HFFc6 (cell line): ENCODE measurements around the gene SLC8A1. TPM values are rescaled to one million over a fixed set of nuclear protein-coding genes. Genes with fewer than 3 reads are reported as not detected.

ENCODE experiments used
- DNase-seq: peaks from one replicate; pipeline ENCODE4 v3.0.0-alpha.2; 2018
- H3K27ac Mint-ChIP-seq: 2 replicates; pipeline ENCODE4 v1.8.0; 2020; ENCODE audit warnings: mild to moderate bottlenecking, mixed read lengths
- H3K27me3 Mint-ChIP-seq: 2 replicates; pipeline ENCODE4 v1.8.0; 2021; ENCODE audit warnings: mild to moderate bottlenecking, moderate library complexity, mixed read lengths; ENCODE audit not compliant: insufficient read depth
- H3K36me3 Mint-ChIP-seq: 2 replicates; pipeline ENCODE4 v1.8.0; 2021; ENCODE audit warnings: low read depth, mixed read lengths
- H3K4me1 Mint-ChIP-seq: 2 replicates; pipeline ENCODE4 v1.8.0; 2020; ENCODE audit warnings: low read depth, mixed read lengths
- H3K4me3 Mint-ChIP-seq: 2 replicates; pipeline ENCODE4 v1.8.0; 2020; ENCODE audit warnings: mild to moderate bottlenecking, moderate library complexity, mixed read lengths
- H3K9me3 Mint-ChIP-seq: 2 replicates; pipeline ENCODE4 v1.8.0; 2020; ENCODE audit warnings: mild to moderate bottlenecking, mixed read lengths
- CTCF ChIP-seq: fragments of 200-600 bp; sonication (generic); IDR thresholded peaks from 2 replicates; pipeline ENCODE4 v1.5.0; 2021; ENCODE audit warnings: antibody characterized with exemption, mild to moderate bottlenecking
- total RNA-seq, 6 experiments: library from RNA; stranded (reverse); fragmentation: NEBNext Ultra II Directional; extraction: Animal tissue kit (Norgen Biotek cat#: 25700); gene quantifications; 2 replicates in 1 of 6; 3 replicates in 5 of 6; pipeline ENCODE4 v1.2.3, GENCODE V29; 2021

The SLC8A1 gene
- total RNA-seq, 6 experiments from 2014 or later: 71.5 to 96.9 (median 92.2) TPM

- peaks cover 86% of the 10 kb centered on the region for H3K36me3 Mint-ChIP-seq
- DNase-seq: no peak
- no peak for TF ChIP-seq CTCF
- no peak overlapping the region for H3K4me3 Mint-ChIP-seq
- H3K9me3 Mint-ChIP-seq: no peaks in the 10 kb centered on the region
- H3K27me3 Mint-ChIP-seq: peaks cover 10% of the 10 kb centered on the region; the same call in 1 of the 2 replicates
- no peak overlapping the region for H3K27ac Mint-ChIP-seq
- peaks cover 17% of the 10 kb centered on the region for H3K4me1 Mint-ChIP-seq
Observed at GRCh38 chr2:40160751-40161218, 291.1 kb downstream of the SLC8A1 start.

GRCh38 chr2:40159333-40159732 lies 292.6 kb downstream of the SLC8A1 start:
- no peak overlapping the region for H3K4me3 Mint-ChIP-seq
- no peaks in the 10 kb centered on the region for H3K9me3 Mint-ChIP-seq
- peaks cover 9% of the 10 kb centered on the region for H3K4me1 Mint-ChIP-seq
- H3K27ac Mint-ChIP-seq: no peak overlapping the region
- H3K27me3 Mint-ChIP-seq: peaks cover 8% of the 10 kb centered on the region; the same call in 1 of the 2 replicates
- no peak for TF ChIP-seq CTCF
- peaks cover 76% of the 10 kb centered on the region for H3K36me3 Mint-ChIP-seq
- no peak for DNase-seq

DNA sequence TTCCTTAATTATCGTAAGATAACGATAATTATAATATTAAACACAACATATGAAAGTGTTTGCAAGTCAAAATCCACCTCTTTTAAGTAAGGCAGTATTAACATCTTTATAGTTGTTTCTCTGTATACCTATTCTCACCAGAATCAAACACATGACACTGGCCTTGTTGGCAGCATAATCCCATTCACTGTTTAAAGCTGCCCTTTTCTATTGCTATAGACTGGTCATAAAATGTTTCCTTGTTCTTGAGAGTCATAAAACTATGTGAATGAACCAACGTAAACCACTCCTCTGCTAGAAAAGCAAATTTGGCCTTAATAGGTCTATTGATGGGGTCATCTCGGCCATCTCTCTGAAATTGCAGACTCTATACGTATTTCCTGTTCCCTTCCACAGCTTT lies 293.1 kb downstream of the SLC8A1 start:
- H3K4me3 Mint-ChIP-seq: no peak overlapping the region
- H3K27ac Mint-ChIP-seq: no peak overlapping the region
- H3K4me1 Mint-ChIP-seq: peaks cover 9% of the 10 kb centered on the region
- no peak for DNase-seq
- H3K27me3 Mint-ChIP-seq: peaks cover 8% of the 10 kb centered on the region; the same call in 1 of the 2 replicates
- peaks cover 72% of the 10 kb centered on the region for H3K36me3 Mint-ChIP-seq
- no peak for TF ChIP-seq CTCF
- H3K9me3 Mint-ChIP-seq: no peaks in the 10 kb centered on the region

DNA sequence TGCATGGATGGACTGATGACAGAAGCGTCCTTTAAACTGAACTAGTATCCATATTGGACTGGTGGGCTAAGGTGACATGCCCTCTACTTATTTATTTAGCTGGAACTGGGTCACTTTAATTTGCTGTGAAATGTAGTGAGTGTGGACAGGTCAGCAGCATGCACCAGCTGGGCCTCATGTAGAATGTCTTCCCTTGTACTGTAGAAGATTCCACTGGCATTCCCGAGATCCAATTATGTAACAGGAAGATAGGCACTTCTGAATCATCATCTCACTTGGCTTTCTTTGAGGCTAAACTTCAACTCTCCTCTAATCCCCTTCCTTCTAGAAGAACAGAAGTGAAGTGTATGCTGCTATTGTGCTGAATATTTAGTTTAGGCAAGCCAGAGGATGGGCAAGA lies 296.2 kb downstream of the SLC8A1 start:
- TF ChIP-seq CTCF: no peak
- Mint-ChIP-seq H3K9me3 (no peaks in the 10 kb centered on the region), H3K36me3 (peaks cover 62% of the 10 kb centered on the region), H3K27ac (no peak overlapping the region), H3K27me3 (peaks cover 3% of the 10 kb centered on the region; the same call in 1 of the 2 replicates), H3K4me3 (no peak overlapping the region), H3K4me1 (peaks cover 14% of the 10 kb centered on the region)
- peak; percentile 23 for DNase-seq

DNA sequence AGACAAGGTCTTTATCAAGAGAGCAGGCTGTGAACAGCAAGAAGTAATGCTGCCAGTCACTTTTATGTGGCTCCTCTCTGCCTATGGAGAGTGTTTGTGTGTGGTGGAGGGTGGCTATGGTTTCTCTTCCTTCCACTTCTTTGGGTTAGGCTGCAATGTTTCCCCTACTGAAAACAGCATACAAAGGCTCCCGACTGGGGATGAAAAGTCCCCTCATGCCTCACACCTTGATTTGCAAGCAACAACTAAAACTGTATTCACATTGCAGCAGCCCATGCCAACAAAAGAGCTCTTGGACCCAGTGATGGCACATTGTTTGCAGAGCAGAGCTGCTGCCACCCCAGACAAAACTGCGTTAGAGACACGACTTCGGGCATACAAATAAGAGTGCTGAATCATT lies 301.6 kb downstream of the SLC8A1 start:
- no peaks in the 10 kb centered on the region for H3K9me3 Mint-ChIP-seq
- H3K27ac Mint-ChIP-seq: no peak overlapping the region
- DNase-seq: no peak
- no peaks in the 10 kb centered on the region for H3K27me3 Mint-ChIP-seq
- TF ChIP-seq CTCF: no peak
- H3K36me3 Mint-ChIP-seq: peaks cover 57% of the 10 kb centered on the region
- H3K4me3 Mint-ChIP-seq: no peak overlapping the region
- peaks cover 25% of the 10 kb centered on the region for H3K4me1 Mint-ChIP-seq

DNA sequence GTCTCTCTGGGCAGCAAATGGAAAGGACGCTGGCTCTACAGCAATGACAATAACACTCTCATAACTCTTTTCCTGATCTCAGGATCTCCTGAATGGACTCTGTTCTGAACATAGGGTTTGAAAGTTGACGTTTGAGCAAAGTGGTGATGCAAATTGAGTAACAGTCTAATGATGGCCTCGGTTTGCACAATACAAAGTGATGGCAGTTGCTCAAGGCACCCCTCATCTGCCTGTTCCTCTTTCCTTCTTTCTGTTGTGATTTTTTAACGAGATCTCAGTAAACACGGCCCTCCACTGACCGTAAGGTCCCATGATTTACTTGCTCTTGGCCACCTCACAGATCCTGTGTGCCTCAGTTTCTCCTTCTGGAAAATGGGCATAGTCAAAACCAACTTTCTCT lies 303.6 kb downstream of the SLC8A1 start:
- Mint-ChIP-seq H3K9me3 (no peaks in the 10 kb centered on the region), H3K27ac (no peak overlapping the region; the same call in 1 of the 2 replicates), H3K36me3 (peaks cover 57% of the 10 kb centered on the region), H3K4me3 (no peak overlapping the region), H3K27me3 (no peaks in the 10 kb centered on the region), H3K4me1 (peaks cover 28% of the 10 kb centered on the region)
- no peak for DNase-seq
- no peak for TF ChIP-seq CTCF
